ENCODE measurements around the gene PHGDH.

PHGDH gene

DNA sequence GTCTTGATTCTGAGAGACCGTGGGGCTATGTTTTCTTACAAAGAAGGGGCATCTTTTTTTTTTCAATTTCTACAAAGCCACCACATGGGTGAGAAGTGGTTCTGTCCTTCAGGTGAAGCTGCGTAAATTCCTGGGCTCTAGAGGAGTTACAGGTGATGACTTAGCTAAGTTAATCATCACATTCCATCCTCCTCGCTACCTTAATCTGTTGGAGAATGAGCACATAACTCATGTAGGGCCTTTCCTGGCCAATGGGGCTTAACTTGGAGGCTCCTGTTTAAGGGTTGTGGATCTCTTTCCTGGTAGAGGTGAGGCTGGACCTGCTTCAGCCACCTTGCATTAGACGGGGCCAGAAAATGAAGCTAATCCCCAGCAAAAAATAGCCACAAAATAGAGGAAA is 79.6 kb downstream of the PHGDH start:
- no peak for DNase-seq (ENCODE audit: low read depth)
